Right kidney (tissue), 9 donors: ENCODE data around the gene SUN3.

Source experiments
- DNase-seq: peaks from one replicate; pipeline ENCODE4 v3.0.0-alpha.2; 2016
- long read RNA-seq, 8 donors: transcript quantifications; one replicate each; lab custom pipeline, GENCODE V29; 2026

SUN3 gene, protein sequence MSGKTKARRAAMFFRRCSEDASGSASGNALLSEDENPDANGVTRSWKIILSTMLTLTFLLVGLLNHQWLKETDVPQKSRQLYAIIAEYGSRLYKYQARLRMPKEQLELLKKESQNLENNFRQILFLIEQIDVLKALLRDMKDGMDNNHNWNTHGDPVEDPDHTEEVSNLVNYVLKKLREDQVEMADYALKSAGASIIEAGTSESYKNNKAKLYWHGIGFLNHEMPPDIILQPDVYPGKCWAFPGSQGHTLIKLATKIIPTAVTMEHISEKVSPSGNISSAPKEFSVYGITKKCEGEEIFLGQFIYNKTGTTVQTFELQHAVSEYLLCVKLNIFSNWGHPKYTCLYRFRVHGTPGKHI
- long read RNA-seq, donor 1: 0 reads
- long read RNA-seq, donor 2: 0 reads
- long read RNA-seq, donor 3: 0 reads
- long read RNA-seq, donor 4: 0 reads
- long read RNA-seq, donor 5: 0 reads
- long read RNA-seq, donor 6: 0 reads
- long read RNA-seq, donor 7: 0 reads
- long read RNA-seq, donor 8: 0 reads

- no peak for DNase-seq
These were observed at the start of gene SUN3 for GRCh38 chr7:48028938-48029337. Gene SUN3, minus strand, starts transcription at chr7:48029107. Its CDS starts 169 bp downstream, at chr7:48028938.

DNA sequence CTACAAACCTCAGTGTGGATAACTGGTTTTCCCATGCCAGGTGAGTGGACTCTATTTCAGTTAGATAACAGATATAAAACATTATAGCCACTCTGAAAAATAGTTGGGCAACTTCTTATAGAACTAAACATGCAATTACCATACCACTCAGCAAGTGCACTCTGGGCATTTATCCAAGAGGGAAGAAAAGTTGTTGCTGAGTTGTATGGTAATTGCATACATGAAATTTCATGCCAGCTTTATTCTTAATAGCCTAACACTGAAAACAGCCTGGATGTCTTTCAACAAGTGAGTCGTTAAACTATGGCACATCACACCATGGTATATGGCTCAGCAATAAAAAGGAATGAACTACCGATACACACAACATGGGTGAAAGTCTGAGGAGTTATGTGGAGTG lies 49.6 kb upstream of the SUN3 start:
- DNase-seq: no peak

GRCh38 chr7:48077423-48077822 lies 48.5 kb upstream of the SUN3 start:
- no peak for DNase-seq

DNA sequence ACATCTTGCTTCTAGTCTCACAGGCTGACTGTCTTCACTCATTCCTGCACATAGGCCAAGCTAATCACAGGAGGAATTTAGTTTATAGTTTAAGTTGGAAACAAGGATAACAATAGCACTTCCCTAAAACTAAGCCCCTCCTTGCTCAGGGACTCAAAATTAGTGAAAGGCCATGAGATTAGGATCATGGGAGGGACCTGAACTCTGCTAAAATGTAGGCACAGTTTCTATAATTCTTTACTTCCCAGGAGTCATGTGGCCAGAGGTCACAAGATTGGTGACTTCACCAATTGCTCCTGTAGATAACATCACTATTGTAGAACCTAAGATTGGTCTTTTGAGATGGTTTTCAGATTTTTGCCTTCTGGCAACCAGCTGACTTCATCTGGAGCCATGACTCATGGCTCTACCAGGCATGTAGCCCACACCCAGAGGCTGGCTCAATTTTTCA lies 45.3 kb upstream of the SUN3 start:
- no peak for DNase-seq

GRCh38 chr7:48067475-48067874 lies 38.6 kb upstream of the SUN3 start:
- DNase-seq: no peak

DNA sequence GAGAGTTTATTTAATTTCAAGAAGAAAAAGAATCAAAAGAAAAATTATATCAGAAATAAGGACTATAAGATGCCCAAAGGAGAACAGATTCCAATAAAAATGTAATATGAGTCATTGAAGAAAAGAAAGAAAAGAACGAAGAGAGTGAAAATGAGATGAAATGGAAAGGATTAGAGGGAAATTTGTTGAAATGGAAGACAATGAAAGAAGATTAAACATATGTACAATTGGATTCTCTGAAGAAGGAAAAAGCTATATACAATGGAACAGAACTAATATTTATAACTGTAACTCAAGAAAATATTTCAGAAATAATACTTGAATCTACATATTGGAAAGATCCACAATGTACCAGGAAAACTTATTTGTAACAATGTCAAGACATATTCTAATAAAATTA lies 35.1 kb upstream of the SUN3 start:
- no peak for DNase-seq

- DNase-seq: no peak
These were observed 30.8 kb upstream of the SUN3 start for GRCh38 chr7:48059706-48060105.

DNA sequence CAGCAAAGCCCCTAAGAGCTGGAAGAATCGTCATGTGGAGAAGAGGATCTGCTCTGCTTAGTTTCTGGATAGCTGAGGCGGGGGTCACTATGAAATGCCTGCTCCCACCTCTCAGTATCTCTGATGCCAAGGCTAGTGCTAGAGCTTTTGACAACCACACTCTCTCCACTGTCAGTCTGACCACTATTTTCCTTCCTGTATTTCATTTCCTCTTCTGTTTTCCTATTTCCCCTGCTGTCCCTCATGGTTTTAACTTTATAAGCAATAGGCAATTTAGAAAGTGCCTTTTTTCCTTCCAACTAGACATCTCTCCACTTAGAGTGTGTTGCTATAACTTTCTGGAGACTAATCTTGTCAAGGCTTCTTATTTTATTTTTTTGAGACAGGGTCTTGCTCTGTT lies 30.1 kb upstream of the SUN3 start:
- DNase-seq: no peak

DNA sequence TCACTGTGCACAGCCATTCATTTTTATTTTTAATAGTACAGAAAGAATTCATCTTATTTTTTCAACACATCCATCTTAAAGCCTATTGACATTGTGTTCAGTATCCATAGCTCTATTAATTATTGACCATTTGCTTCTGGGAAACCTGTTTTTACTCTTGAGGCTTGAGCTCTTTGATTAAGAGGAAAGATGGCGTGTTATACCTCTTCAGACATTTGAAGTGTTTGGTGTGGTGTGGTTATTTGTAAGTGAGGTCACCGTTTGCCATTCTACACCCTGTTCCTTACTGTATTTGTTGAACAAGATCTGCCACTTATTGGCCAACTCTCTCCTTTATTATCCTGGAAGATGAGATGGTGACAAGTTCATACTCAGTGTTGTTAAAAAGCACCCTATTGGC lies 24.8 kb upstream of the SUN3 start:
- no peak for DNase-seq

- no peak for DNase-seq
These were observed 23.8 kb upstream of the SUN3 start for GRCh38 chr7:48052748-48053147.

DNA sequence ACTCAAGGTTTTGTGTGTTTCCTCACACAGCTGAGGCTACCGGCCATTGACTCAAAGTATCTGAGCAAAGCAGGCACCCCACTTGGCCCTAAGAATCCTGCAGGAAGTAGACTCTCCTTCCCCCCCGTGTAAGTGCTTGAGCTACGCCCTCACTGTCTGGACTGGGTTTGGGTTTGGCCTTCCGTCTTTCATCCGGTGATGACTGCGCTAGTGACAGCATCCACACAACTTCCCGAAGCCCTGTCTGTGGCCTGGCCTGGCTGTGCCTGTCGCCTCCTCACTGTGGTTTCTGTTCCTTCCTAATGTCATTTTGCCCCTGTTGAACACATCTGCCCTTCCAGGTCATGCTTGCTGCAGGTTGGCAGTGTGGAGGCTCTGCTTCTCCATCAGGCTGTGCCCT lies 20.9 kb upstream of the SUN3 start:
- DNase-seq: no peak

DNA sequence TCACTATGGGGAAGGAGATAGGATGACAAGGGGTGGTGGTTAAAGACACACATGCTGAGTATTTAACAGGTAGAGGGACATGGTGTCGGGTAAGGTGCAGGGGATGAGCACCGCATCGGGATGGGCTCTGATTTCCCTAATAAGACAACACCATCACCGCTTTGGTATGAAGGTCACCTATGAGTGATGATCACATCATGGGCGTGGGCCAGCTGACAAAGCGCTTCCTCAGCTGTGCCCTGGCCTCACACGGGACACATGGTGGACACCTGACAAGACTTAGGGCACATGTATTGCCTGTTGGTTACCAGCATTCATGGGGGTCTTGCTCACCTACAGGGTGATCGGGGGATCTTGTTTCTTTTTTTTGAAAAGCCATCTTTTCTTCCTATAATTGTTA lies 19.2 kb upstream of the SUN3 start:
- no peak for DNase-seq

DNA sequence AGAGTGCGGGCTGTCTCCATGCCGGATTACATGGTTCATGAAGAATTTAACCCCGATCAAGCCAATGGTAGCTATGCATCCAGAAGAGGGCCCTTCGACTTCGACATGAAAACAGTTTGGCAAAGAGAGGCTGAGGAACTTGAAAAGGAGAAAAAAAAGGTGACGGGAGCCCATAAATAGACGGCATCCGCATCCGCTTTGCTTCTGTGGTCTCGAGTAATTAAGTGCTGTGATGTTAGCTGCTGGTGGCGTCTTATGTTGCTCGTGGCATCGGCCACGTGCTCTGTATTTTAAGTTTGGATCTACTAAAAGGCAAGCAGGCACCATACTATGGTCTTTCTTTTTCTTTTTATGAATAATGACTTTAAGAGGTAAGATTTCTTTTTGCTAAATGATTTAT lies 17.6 kb upstream of the SUN3 start:
- no peak for DNase-seq

- DNase-seq: no peak
These were observed 16.4 kb upstream of the SUN3 start for GRCh38 chr7:48045195-48045765.

DNA sequence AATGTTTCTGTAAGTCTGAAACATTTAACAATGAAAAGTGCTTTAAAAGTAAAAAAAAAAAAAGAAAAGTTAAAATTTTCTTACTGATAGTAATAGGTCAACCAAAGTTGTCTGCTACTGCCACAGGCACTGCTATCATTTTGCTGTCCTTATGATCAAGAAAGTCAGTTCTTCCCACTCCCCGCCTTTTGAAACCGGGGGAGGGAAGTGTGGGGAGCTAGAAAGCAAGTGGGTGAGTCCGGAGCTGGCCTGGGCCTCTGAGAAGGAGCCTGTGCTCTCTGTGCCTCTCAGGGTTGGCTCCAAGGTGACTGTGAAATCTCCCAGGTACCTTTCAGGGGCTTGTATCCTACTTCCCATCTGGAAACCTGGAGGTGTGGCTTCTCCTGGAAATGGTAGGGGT lies 13.7 kb upstream of the SUN3 start:
- DNase-seq: no peak

- DNase-seq: no peak
These were observed 13.3 kb upstream of the SUN3 start for GRCh38 chr7:48042216-48042615.

DNA sequence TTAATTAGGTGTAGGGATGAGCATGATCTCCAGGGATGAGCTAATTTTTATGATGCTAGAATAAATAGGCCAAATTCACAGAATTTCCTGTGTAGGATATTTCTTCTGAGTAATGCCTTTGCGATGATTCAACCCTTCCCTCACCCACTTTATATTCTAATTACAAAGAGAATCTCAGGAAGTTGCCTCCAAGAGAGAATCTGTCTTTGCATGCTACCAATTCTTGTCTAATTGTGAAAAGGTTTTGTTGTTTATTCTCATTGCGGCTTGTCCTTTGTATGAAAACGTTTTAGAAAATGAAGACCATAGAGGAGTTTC lies 12.7 kb upstream of the SUN3 start:
- DNase-seq: no peak

- DNase-seq: no peak
These were observed 12.2 kb upstream of the SUN3 start for GRCh38 chr7:48040944-48041652.

DNA sequence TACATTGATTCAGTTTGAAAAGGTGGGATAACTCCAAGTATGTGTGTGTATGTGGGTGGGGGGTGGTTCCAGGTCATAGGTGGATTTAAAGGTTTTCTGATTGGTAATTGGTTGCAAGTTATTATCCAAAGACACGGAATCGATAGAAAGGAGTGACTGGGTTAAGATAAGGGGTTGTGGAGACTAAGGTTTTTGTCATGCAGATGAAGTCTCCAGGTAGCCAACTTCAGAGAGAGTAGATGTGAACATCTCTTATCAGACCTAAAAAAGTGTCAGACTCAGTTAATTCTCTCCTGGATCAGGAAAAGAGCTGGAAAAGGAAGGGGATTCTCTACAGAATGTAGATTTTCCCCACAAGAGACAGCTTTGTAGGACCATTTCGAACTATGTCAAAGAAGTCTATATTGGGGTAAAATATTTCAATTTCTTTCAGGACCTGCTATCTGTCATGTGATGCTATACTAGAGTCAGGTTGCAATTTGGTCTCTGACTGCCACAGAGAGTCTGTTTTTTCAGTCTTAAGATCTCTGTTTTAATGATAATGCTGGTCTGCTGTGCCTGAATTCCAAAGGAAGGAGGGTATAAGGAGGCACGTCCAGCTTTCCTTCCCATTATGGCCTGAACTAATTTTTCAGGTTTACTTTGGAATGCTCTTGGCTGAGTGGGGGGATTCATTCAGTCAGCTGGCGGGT lies 10.1 kb upstream of the SUN3 start:
- DNase-seq: no peak

GRCh38 chr7:48035967-48036478 lies 7.1 kb upstream of the SUN3 start:
- DNase-seq: no peak

DNA sequence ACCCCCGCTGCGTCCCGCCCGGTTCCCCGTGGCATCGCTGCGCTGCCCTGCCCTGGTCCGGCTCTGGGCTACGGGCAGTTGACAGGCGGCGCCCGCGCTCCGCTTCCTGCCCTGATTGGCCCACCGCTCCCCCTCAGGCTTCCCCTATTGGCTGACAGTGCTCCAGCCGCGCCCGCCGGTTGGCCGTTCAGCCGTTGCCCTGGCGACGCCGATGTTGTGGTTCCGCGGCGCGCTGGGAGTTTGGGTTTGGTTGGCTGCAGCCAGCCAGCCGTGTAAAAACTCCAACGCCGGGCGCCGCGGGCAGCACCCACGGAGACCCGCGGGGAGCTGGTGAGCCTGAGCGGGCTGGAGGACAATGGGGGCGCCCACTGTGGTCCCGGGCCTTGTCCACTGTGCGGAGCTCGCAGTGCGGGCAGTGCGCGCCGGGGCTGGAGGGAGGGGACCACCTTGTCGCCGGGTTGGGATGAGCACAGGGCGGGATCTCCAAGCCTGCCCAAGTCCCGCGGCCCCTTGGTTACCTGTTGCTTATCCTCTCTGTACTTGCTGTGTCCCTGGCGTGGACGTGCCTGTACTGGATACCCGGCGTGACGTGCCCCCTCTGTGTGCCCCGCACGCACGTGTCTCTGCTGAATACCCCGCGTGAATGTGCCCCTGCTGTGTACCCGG lies 6.5 kb upstream of the SUN3 start, which contains the start of gene C7orf57:
TSS of gene C7orf57 (plus strand) at position 243 of the 666 bp plus-strand sequence. CDS start 766 bp downstream, outside the sequence.
- peak; percentile 89 for DNase-seq

DNA sequence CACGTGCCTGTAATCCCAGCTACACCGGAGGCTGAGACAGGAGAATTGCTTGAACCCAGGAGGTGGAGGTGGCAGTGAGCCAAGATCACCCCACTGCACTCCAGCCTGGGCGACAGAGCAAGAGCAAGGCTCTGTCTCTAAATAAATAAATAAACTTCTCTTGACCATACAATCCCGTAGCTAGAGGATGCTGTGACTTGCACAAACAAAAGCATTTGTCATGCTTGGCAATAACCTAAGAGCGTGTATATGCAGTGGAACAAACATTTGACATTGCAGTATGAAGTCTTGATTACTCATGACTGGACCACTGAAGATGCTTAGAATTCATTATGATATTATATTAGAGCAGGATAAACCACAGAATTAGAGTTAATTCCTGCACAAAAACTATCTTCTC lies 5.0 kb upstream of the SUN3 start:
- DNase-seq: no peak
